Superior temporal gyrus (tissue), 1 donor: ENCODE data around the gene GMCL1.
"Not testable (repeated sequence)": the region's sequence is repeated elsewhere in the genome, so short reads cannot be mapped to it uniquely, and the experiment has no call there.

Source experiments
- DNase-seq: peaks from one replicate; pipeline ENCODE4 v3.0.0-alpha.2; 2016; ENCODE audit errors: extremely low spot score

GMCL1 gene

GRCh38 chr2:69847068-69847828, 17.8 kb downstream of the GMCL1 start:
- no peak for DNase-seq

GRCh38 chr2:69848186-69848790, 18.8 kb downstream of the GMCL1 start:
- DNase-seq = no peak

GRCh38 chr2:69858261-69858660, 28.8 kb downstream of the GMCL1 start:
- no peak for DNase-seq

- DNase-seq = no peak
Observed at GRCh38 chr2:69863298-69863697, 33.8 kb downstream of the GMCL1 start.

- DNase-seq = no peak
Observed at GRCh38 chr2:69888451-69888850, 59.0 kb downstream of the GMCL1 start.

- no peak for DNase-seq
Observed at GRCh38 chr2:69889302-69889701, 59.8 kb downstream of the GMCL1 start.

GRCh38 chr2:69890881-69891280, 61.4 kb downstream of the GMCL1 start:
- DNase-seq = no peak

- DNase-seq = not testable (repeated sequence)
Observed at GRCh38 chr2:69892838-69893424, 63.5 kb downstream of the GMCL1 start.

GRCh38 chr2:69893684-69894551, 64.5 kb downstream of the GMCL1 start, which contains the start of gene SNRNP27:
SNRNP27 (plus strand) TSS chr2:69893956; CDS start chr2:69893985, 29 bp downstream.
- peak; percentile 90 for DNase-seq

GRCh38 chr2:69894737-69895136, 65.3 kb downstream of the GMCL1 start:
- not testable (repeated sequence) for DNase-seq

GRCh38 chr2:69902213-69902922, 72.9 kb downstream of the GMCL1 start:
- DNase-seq = no peak

- DNase-seq = no peak
Observed at GRCh38 chr2:69907216-69907615, 77.8 kb downstream of the GMCL1 start.

GRCh38 chr2:69911985-69912563, 82.6 kb downstream of the GMCL1 start:
- DNase-seq = peak; percentile 91

GRCh38 chr2:69914164-69914949, 84.9 kb downstream of the GMCL1 start:
- DNase-seq = peak; percentile 100

- DNase-seq = no peak
Observed at GRCh38 chr2:69914950-69915945, 85.8 kb downstream of the GMCL1 start, which contains the start of gene MXD1. MXD1 (plus strand) TSS chr2:69915109; CDS start chr2:69915331, 222 bp downstream.

GRCh38 chr2:69916106-69916505, 86.6 kb downstream of the GMCL1 start:
- DNase-seq = no peak

- no peak for DNase-seq
Observed at GRCh38 chr2:69917852-69918251, 88.4 kb downstream of the GMCL1 start.

GRCh38 chr2:69918401-69918800, 88.9 kb downstream of the GMCL1 start:
- no peak for DNase-seq

- no peak for DNase-seq
Observed at GRCh38 chr2:69923116-69923515, 93.7 kb downstream of the GMCL1 start.
